ENCODE measurements around the gene TRAT1.

GRCh38 chr3:108863799-108864135 is 41.2 kb downstream of the TRAT1 start:
- TF ChIP-seq POLR2A (IDR thresholded peaks at IDR 0.05) (no peak), POLR2AphosphoS5 (IDR thresholded peaks at IDR 0.05) (no peak)

Data from breast epithelium (tissue), 3 donors.